PC-9 (cell line): ENCODE data around the gene ZNF474.

ENCODE experiments used
- CTCF ChIP-seq: fragments of 200-600 bp; sonication (generic); conservative IDR thresholded peaks from 2 replicates; pipeline ENCODE4 v1.6.1; 2017; ENCODE audit warnings: mixed run types, antibody characterized with exemption, mild to moderate bottlenecking, moderate library complexity
- EZH2 ChIP-seq: fragments of 200-600 bp; sonication (generic); IDR thresholded peaks from 2 replicates; pipeline ENCODE4 v1.8.0; 2017; ENCODE audit warnings: antibody characterized with exemption, low read depth

- TF ChIP-seq CTCF (no peak), EZH2 (no peak)
Observed at GRCh38 chr5:122141751-122142150, 12.4 kb downstream of the ZNF474 start.
